H1 (cell line): ENCODE results near the gene NMRK1. TPM values are rescaled to one million over a fixed set of nuclear protein-coding genes. Genes with fewer than 3 reads are reported as not detected.

ENCODE experiments used
- CTCF ChIA-PET: fragments of 300-600 bp; sonication (Branson Sonifier 250); formaldehyde crosslinking; loops from one replicate; lab custom pipeline; 2021; ENCODE audit not compliant: partially characterized antibody; lab: Charles Lee
- POLR2A ChIA-PET: fragments of 300-600 bp; sonication (Branson Sonifier 250); formaldehyde crosslinking; loops from one replicate; lab custom pipeline; 2021; ENCODE audit warnings: inconsistent platforms; ENCODE audit not compliant: partially characterized antibody; lab: Charles Lee
- DNase-seq, 2 experiments: peaks; one replicate each; pipeline versions ENCODE4 v3.0.0 to v3.0.0-alpha.2; 2010 to 2022; ENCODE audit warnings: low spot score in 2 of 2, low read depth in 1 of 2, mixed read lengths in 1 of 2
- FAIRE-seq: peaks from 2 replicates; lab custom pipeline; 2011; peaks lifted over from hg19 to GRCh38; lab: Jason Lieb, UNC
- H2AFZ ChIP-seq: 2 replicates; pipeline ENCODE4 v1.8.1; 2012; ENCODE audit warnings: low read length, inconsistent platforms
- H2AK5ac ChIP-seq: 2 replicates; pipeline ENCODE4 v1.6.1; 2013; ENCODE audit warnings: low read depth, low read length
- H2BK120ac ChIP-seq: replicated peaks from 2 replicates; pipeline ENCODE3; 2013; ENCODE audit warnings: low read depth, low read length, inconsistent platforms
- H2BK12ac ChIP-seq: 2 replicates; pipeline ENCODE4 v1.6.1; 2013; ENCODE audit warnings: low read depth, low read length
- H2BK15ac ChIP-seq: 2 replicates; pipeline ENCODE4 v1.6.1; 2013; ENCODE audit warnings: low read length
- H2BK20ac ChIP-seq: 2 replicates; pipeline ENCODE4 v1.6.1; 2013; ENCODE audit warnings: low read length
- H2BK5ac ChIP-seq: 2 replicates; pipeline ENCODE4 v1.6.1; 2013; ENCODE audit warnings: low read depth, low read length
- H3K14ac ChIP-seq: 2 replicates; pipeline ENCODE4 v1.6.1; 2013; ENCODE audit warnings: inconsistent platforms; ENCODE audit not compliant: insufficient read length
- H3K18ac ChIP-seq: 2 replicates; pipeline ENCODE4 v1.6.1; 2013; ENCODE audit warnings: low read length; ENCODE audit errors: extremely low read depth
- H3K23ac ChIP-seq: 2 replicates; pipeline ENCODE4 v1.6.1; 2013; ENCODE audit warnings: inconsistent platforms; ENCODE audit not compliant: insufficient read length
- H3K23me2 ChIP-seq: 2 replicates; pipeline ENCODE4 v1.6.1; 2013; ENCODE audit warnings: low read depth, low read length
- H3K27ac ChIP-seq: 2 replicates; pipeline ENCODE4 v1.6.1; 2011; ENCODE audit warnings: low read depth, low read length, inconsistent platforms
- H3K27me3 ChIP-seq, 4 experiments: replicated peaks in 1 of 4; 1 replicate in 1 of 4; 2 replicates in 3 of 4; pipeline versions ENCODE4 v1.6.1 to v1.8.1; 2011 to 2013; ENCODE audit warnings: low read length in 3 of 4, mild to moderate bottlenecking in 3 of 4, inconsistent platforms in 2 of 4, mixed read lengths in 2 of 4, moderate library complexity in 1 of 4; ENCODE audit not compliant: control insufficient read depth in 3 of 4, insufficient read depth in 3 of 4; ENCODE audit errors: extremely low read depth in 1 of 4
- H3K36me3 ChIP-seq, 4 experiments: 2 replicates each; pipeline versions ENCODE4 v1.6.1 to v1.8.1; 2011 to 2013; ENCODE audit warnings: mild to moderate bottlenecking in 4 of 4, low read length in 3 of 4, moderate library complexity in 2 of 4, control low read depth in 1 of 4, inconsistent platforms in 1 of 4; ENCODE audit not compliant: insufficient read depth in 4 of 4, control insufficient read depth in 2 of 4
- H3K4ac ChIP-seq: replicated peaks from 2 replicates; pipeline ENCODE3; 2013; ENCODE audit warnings: low read length, low read depth, mixed read lengths, inconsistent platforms; ENCODE audit not compliant: insufficient read length
- H3K4me1 ChIP-seq, 4 experiments: replicated peaks in 1 of 4; 1 replicate in 1 of 4; 2 replicates in 3 of 4; pipeline versions ENCODE4 v1.6.1 to v1.8.1; 2011 to 2013; ENCODE audit warnings: low read length in 3 of 4, inconsistent platforms in 2 of 4, mixed read lengths in 1 of 4; ENCODE audit not compliant: insufficient read depth in 4 of 4, control insufficient read depth in 3 of 4
- H3K4me2 ChIP-seq, 2 experiments: 2 replicates each; pipeline versions ENCODE4 v1.6.1 to v1.8.1; 2011 to 2013; ENCODE audit warnings: low read depth in 2 of 2, low read length in 2 of 2, control low read depth in 1 of 2, inconsistent platforms in 1 of 2, mild to moderate bottlenecking in 1 of 2; ENCODE audit not compliant: insufficient read depth in 1 of 2
- H3K4me3 ChIP-seq, 4 experiments: fragments of 200-600, 300-600 bp in 1 of 4; sonication (generic), shearing (Covaris generic), sonication (Bioruptor Twin) in 1 of 4; 2 replicates each; pipeline versions ENCODE4 v1.5.1 to v1.8.1; 2011 to 2016; ENCODE audit warnings: low read length in 4 of 4, low read depth in 3 of 4, control low read depth in 2 of 4, inconsistent platforms in 2 of 4, mild to moderate bottlenecking in 2 of 4, mixed read lengths in 1 of 4, moderate library complexity in 1 of 4; ENCODE audit not compliant: insufficient read depth in 2 of 4; ENCODE audit errors: extremely low read depth in 1 of 4
- H3K56ac ChIP-seq: replicated peaks from 2 replicates; pipeline ENCODE3; 2013; ENCODE audit warnings: low read depth, mild to moderate bottlenecking, mixed read lengths, low read length, inconsistent platforms; ENCODE audit not compliant: insufficient read length
- H3K79me1 ChIP-seq: 2 replicates; pipeline ENCODE4 v1.6.1; 2013; ENCODE audit warnings: low read depth, low read length, control low read depth
- H3K79me2 ChIP-seq, 2 experiments: 2 replicates each; pipeline versions ENCODE4 v1.6.1 to v1.8.1; 2012 to 2013; ENCODE audit warnings: low read length in 2 of 2, mild to moderate bottlenecking in 2 of 2, inconsistent platforms in 1 of 2; ENCODE audit not compliant: insufficient read depth in 2 of 2, control insufficient read depth in 1 of 2
- H3K9ac ChIP-seq, 4 experiments: replicated peaks in 1 of 4; 1 replicate in 1 of 4; 2 replicates in 3 of 4; pipeline versions ENCODE4 v1.6.1 to v1.8.1; 2011 to 2013; ENCODE audit warnings: low read depth in 3 of 4, low read length in 3 of 4, control low read depth in 2 of 4, mild to moderate bottlenecking in 2 of 4, moderate library complexity in 2 of 4, inconsistent platforms in 1 of 4; ENCODE audit errors: extremely low read depth in 1 of 4
- H3K9me3 ChIP-seq, 2 experiments: 2 replicates each; pipeline versions ENCODE4 v1.6.1 to v1.8.1; 2012 to 2013; ENCODE audit warnings: mild to moderate bottlenecking in 2 of 2, moderate library complexity in 2 of 2, control low read depth in 1 of 2, inconsistent platforms in 1 of 2, low read depth in 1 of 2, low read length in 1 of 2, mixed read lengths in 1 of 2; ENCODE audit not compliant: insufficient read depth in 2 of 2
- H4K20me1 ChIP-seq, 2 experiments: replicated peaks in 1 of 2; 2 replicates each; pipeline versions ENCODE3 to v1.8.1; 2011 to 2013; ENCODE audit warnings: inconsistent platforms in 2 of 2, low read length in 2 of 2, mild to moderate bottlenecking in 1 of 2; ENCODE audit not compliant: insufficient read depth in 2 of 2, control insufficient read depth in 1 of 2
- H4K5ac ChIP-seq: 2 replicates; pipeline ENCODE4 v1.6.1; 2013; ENCODE audit warnings: low read length, low read depth, mixed read lengths, inconsistent platforms; ENCODE audit not compliant: insufficient read length
- H4K8ac ChIP-seq: 2 replicates; pipeline ENCODE4 v1.8.0; 2013; ENCODE audit warnings: mild to moderate bottlenecking, moderate library complexity, low read length, inconsistent platforms; ENCODE audit not compliant: insufficient read depth; ENCODE audit errors: extremely low read depth
- H4K91ac ChIP-seq: replicated peaks from 2 replicates; pipeline ENCODE3; 2013; ENCODE audit warnings: low read length, mixed read lengths, inconsistent platforms; ENCODE audit not compliant: insufficient read length
- ASH2L ChIP-seq: fragments of 200-600, 300-600 bp; sonication (generic); IDR thresholded peaks from one replicate; pipeline ENCODE4 v1.7.1; 2017; ENCODE audit warnings: low read length
- ATF3 ChIP-seq: IDR thresholded peaks from 2 replicates; pipeline ENCODE4 v1.6.1; 2011; ENCODE audit warnings: low read depth, mild to moderate bottlenecking, low read length; ENCODE audit not compliant: insufficient read depth
- BACH1 ChIP-seq: IDR thresholded peaks from 2 replicates; pipeline ENCODE4 v1.6.1; 2012; ENCODE audit warnings: low read length, improper control_type of control experiment
- CTCF ChIP-seq, 3 experiments: IDR thresholded peaks; 1 replicate in 2 of 3; 2 replicates in 1 of 3; pipeline versions ENCODE4 v1.5.1 to v1.6.1; 2011; ENCODE audit warnings: low read length in 3 of 3, mild to moderate bottlenecking in 3 of 3, inconsistent platforms in 2 of 3, low read depth in 1 of 3, moderate library complexity in 1 of 3; ENCODE audit not compliant: insufficient read depth in 1 of 3; ENCODE audit errors: control extremely low read depth in 1 of 3
- EZH2 ChIP-seq: fragments of 200-600 bp; sonication (generic); IDR thresholded peaks from 2 replicates; pipeline ENCODE4 v1.7.1; 2012; ENCODE audit warnings: low read depth, mild to moderate bottlenecking, moderate library complexity, low read length, inconsistent platforms; ENCODE audit not compliant: severe bottlenecking
- GTF2F1 ChIP-seq: IDR thresholded peaks from 2 replicates; pipeline ENCODE4 v1.6.1; 2012; ENCODE audit warnings: low read depth, low read length, improper control_type of control experiment, borderline replicate concordance
- JUND ChIP-seq: IDR thresholded peaks from 2 replicates; pipeline ENCODE4 v1.6.1; 2011; ENCODE audit warnings: mild to moderate bottlenecking, improper control_type of control experiment, low read length
- NANOG ChIP-seq: IDR thresholded peaks from 2 replicates; pipeline ENCODE4 v1.6.1; 2011; ENCODE audit warnings: low read length, low read depth, mild to moderate bottlenecking, inconsistent platforms; ENCODE audit not compliant: insufficient read depth, poor library complexity, severe bottlenecking
- POLR2A ChIP-seq, 2 experiments: IDR thresholded peaks; 1 replicate in 1 of 2; 2 replicates in 1 of 2; pipeline ENCODE4 v1.6.1; 2011; ENCODE audit warnings: low read depth in 2 of 2, low read length in 2 of 2, mild to moderate bottlenecking in 2 of 2; ENCODE audit errors: control extremely low read depth in 1 of 2
- RFX5 ChIP-seq: IDR thresholded peaks from 2 replicates; pipeline ENCODE4 v1.6.1; 2011; ENCODE audit warnings: low read depth, low read length, improper control_type of control experiment, borderline replicate concordance
- TBP ChIP-seq: IDR thresholded peaks from 2 replicates; pipeline ENCODE4 v1.6.1; 2011; ENCODE audit warnings: low read depth, low read length, improper control_type of control experiment
- WGBS, 2 experiments: shearing (Covaris generic) in 1 of 2; methylation state at CpG; one replicate each; pipeline versions ENCODE4 v1.1.6 to v1.1.7; 2013 to 2015; ENCODE audit warnings: low lambda C conversion rate in 2 of 2, mixed read lengths in 2 of 2, inconsistent platforms in 1 of 2, low coverage in 1 of 2, missing lambda C conversion rate in 1 of 2; ENCODE audit not compliant: insufficient replicate concordance in 2 of 2, insufficient coverage in 1 of 2, insufficient read length in 1 of 2; ENCODE audit errors: extremely low coverage in 1 of 2, missing lambda C conversion rate in 1 of 2; 5-methylcytosine and 5-hydroxymethylcytosine counted together
- polyA plus RNA-seq, 7 experiments: library from polyadenylated mRNA; depleted of rRNA in 3 of 7; stranded (reverse) in 5 of 7; unstranded in 2 of 7; fragments of >200 nt in 5 of 7; fragments of 200-250 nt in 2 of 7; gene quantifications; 1 replicate in 5 of 7; 2 replicates in 1 of 7; 4 replicates in 1 of 7; pipeline versions ENCODE4 v1.2.1 to v1.2.3, GENCODE V29; 2011 to 2013; ENCODE audit warnings: missing spikeins in 2 of 7, mixed read lengths in 2 of 7
- total RNA-seq: library from RNA; stranded (reverse); fragmentation: NEBNext Ultra II Directional; extraction: Animal tissue kit (Norgen Biotek cat#: 25700); gene quantifications from 2 replicates; pipeline ENCODE4 v1.2.1, GENCODE V29; 2021

The NMRK1 gene
- total and polyA plus RNA-seq, 2 of the 8 experiments (the other 6 are each of a cell fraction or from before 2014, with no cell fraction given) = 5.8 to 8.1 TPM

GRCh38 chr9:75102177-75102790 lies 14.3 kb upstream of the NMRK1 start:
- Histone ChIP-seq H3K79me2 (no peaks in the 10 kb centered on the region), H4K20me1 (no peaks in the 10 kb centered on the region)
- no peak for FAIRE-seq
- TF ChIP-seq NANOG = no peak
- no peak for TF ChIP-seq CTCF (IDR thresholded peaks at IDR 0.05; ENCODE audit: control extremely low read depth in 1 of 3, insufficient read depth in 1 of 3, low read depth in 1 of 3, low read length in 3 of 3)
- TF ChIP-seq TBP = no peak
- no peak for TF ChIP-seq RFX5
- TF ChIP-seq GTF2F1 = no peak
- no peak for TF ChIP-seq EZH2
- TF ChIP-seq BACH1 = no peak
- no peak for TF ChIP-seq ASH2L
- TF ChIP-seq POLR2A (IDR thresholded peaks at IDR 0.05; ENCODE audit: control extremely low read depth in 1 of 2, low read depth in 2 of 2, low read length in 2 of 2) = no peak
- TF ChIP-seq JUND = no peak
- no peak for TF ChIP-seq ATF3

More at GRCh38 chr9:75102177-75102790, 14.3 kb upstream of the NMRK1 start:
- Histone ChIP-seq H3K18ac (no peak overlapping the region), H2BK5ac (no peak overlapping the region), H4K5ac (no peak overlapping the region), H2AFZ (no peak overlapping the region), H2BK12ac (no peak overlapping the region), H3K23me2 (peaks cover 1% of the 10 kb centered on the region; the same call in 1 of the 2 replicates), H3K4me3 (no peak overlapping the region), H3K4me1 (no peaks in the 10 kb centered on the region), H2BK120ac (no peak overlapping the region), H3K23ac (no peak overlapping the region), H3K27me3 (no peaks in the 10 kb centered on the region), H4K91ac (no peak overlapping the region), H3K4ac (no peak overlapping the region), H2AK5ac (no peak overlapping the region), H3K4me2 (no peak overlapping the region), H3K79me1 (no peaks in the 10 kb centered on the region; the same call in 1 of the 2 replicates), H3K14ac (no peak overlapping the region), H2BK20ac (no peak overlapping the region), H3K56ac (no peak overlapping the region), H4K8ac (no peak overlapping the region), H3K9me3 (no peaks in the 10 kb centered on the region), H3K27ac (no peak overlapping the region), H3K9ac (no peak overlapping the region), H3K36me3 (no peaks in the 10 kb centered on the region), H2BK15ac (no peak overlapping the region)
- CTCF ChIA-PET = interaction anchor here (0.7 to 1.3 kb wide), 4 partner anchors 11 to 1173 kb away, joined by 3 read pairs; no protein-coding TSS in a partner anchor
- 97% methylated on average over 7 of the region's 7 CpGs; no CpG with 5 or more reads in 1 of the 2 experiments for WGBS, 2 experiments
- POLR2A ChIA-PET = no interaction called here
- no peak for DNase-seq
